HL-60 (cell line): ENCODE results near the gene CACNA1C.
A peak's percentile ranks its signal among the peaks of the same experiment; 100 is the strongest.

Experiments
- DNase-seq, 2 experiments: peaks; one replicate each; pipeline ENCODE4 v3.0.0-alpha.2; 2010 to 2020; ENCODE audit warnings: low read depth in 1 of 2, low spot score in 1 of 2
- H3K27ac ChIP-seq: fragments of 250-450 bp; sonication (Bioruptor Pico); replicated peaks from 2 replicates; pipeline ENCODE4 v1.5.1; 2020; ENCODE audit warnings: mild to moderate bottlenecking, moderate library complexity
- H3K27me3 ChIP-seq: fragments of 250-450 bp; sonication (Bioruptor Pico); 2 replicates; pipeline ENCODE4 v1.5.1; 2021; ENCODE audit warnings: mild to moderate bottlenecking, moderate library complexity; ENCODE audit not compliant: insufficient read depth, poor library complexity, severe bottlenecking
- H3K4me3 ChIP-seq: replicated peaks from 2 replicates; pipeline ENCODE4 v1.5.1; 2011; ENCODE audit warnings: mild to moderate bottlenecking, control low read depth, low read length; ENCODE audit not compliant: insufficient read depth
- CTCF ChIP-seq: IDR thresholded peaks from one replicate; pipeline ENCODE4 v1.5.1; 2011; ENCODE audit warnings: low read length, control low read depth, inconsistent platforms; ENCODE audit not compliant: insufficient read depth
- GABPA ChIP-seq: IDR thresholded peaks from 2 replicates; pipeline ENCODE4 v1.6.1; 2012; ENCODE audit warnings: low read depth
- POLR2AphosphoS5 ChIP-seq: IDR thresholded peaks from 2 replicates; pipeline ENCODE4 v1.6.1; 2012; ENCODE audit warnings: low read depth
- REST ChIP-seq: IDR thresholded peaks from 2 replicates; pipeline ENCODE4 v1.6.1; 2012; ENCODE audit warnings: low read depth; ENCODE audit not compliant: insufficient replicate concordance
- SPI1 ChIP-seq: IDR thresholded peaks from 2 replicates; pipeline ENCODE4 v1.6.1; 2012; ENCODE audit warnings: low read depth, mild to moderate bottlenecking, borderline replicate concordance

CACNA1C gene

DNA sequence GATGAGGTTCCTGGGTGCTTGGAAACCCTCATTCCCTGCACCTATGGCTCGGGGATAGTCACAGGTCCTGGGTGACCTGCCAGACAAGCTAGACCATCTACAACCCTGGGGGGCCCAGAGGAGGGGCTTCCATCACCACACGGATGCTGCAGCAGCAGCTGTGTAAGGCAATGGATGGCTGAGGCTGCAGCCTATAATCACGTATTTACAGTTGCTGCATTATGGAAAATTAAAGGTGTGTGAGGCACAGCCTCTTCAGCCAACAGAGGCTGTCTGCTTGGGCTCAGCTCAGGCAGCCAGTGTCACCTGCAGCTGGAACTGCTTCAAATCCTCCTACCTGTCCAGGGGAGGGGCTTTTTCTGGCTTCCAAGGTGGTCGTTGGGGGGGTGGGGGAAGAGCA lies 268.1 kb downstream of the CACNA1C start:
- no peak overlapping the region for H3K4me3 ChIP-seq
- TF ChIP-seq CTCF (no peak), SPI1 (no peak), REST (no peak), GABPA (no peak), POLR2AphosphoS5 (no peak)
- no peak overlapping the region for H3K27ac ChIP-seq
- no peak for DNase-seq
- H3K27me3 ChIP-seq, result no peaks in the 10 kb centered on the region

- no peak for DNase-seq
- no peak overlapping the region for H3K4me3 ChIP-seq
- TF ChIP-seq CTCF, result no peak
- TF ChIP-seq GABPA, result no peak
- no peak for TF ChIP-seq SPI1
- TF ChIP-seq POLR2AphosphoS5, result no peak
- TF ChIP-seq REST, result no peak
These were observed 269.9 kb downstream of the CACNA1C start for GRCh38 chr12:2322554-2323120.

DNA sequence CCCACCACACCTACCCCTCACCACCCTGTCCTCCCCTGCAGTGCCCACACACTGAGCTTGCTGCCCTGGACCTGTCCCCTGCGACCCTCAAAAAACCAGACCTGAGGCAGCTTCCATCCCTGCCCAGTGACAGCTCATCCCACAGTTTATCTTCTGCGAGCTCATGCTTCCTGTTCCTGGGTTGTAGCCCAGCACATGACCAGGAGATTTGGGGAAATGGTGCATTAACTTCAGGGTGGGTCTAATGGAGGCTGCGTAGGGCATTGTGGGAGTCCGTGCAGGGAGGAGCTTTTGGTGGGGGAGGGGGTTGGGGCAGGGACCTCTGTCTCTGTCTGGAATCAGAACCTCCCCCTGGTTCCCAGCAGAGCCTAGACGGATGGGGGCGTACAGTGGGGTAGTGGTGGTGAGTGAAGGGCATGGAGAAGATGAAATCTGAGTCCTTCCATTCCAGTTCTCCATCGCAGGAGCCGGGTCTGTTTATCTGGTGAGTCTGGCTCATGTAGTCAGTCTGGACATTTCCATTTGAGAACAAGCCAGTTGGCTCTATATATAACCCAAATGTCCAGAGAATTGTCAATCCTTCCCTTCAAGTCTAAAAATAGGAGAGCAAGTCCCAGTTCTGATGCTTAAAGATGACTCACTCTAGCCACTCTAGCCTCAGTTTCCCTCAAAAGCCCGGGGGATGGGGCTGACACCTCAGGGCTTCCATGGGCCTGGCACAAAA lies 270.9 kb downstream of the CACNA1C start:
- Histone ChIP-seq H3K27me3 (no peaks in the 10 kb centered on the region), H3K4me3 (no peak overlapping the region), H3K27ac (peak overlapping the region; percentile 33; the same call in 1 of the 2 replicates)
- no peak for DNase-seq
- TF ChIP-seq SPI1 (no peak), REST (no peak), POLR2AphosphoS5 (no peak), CTCF (no peak), GABPA (no peak)

More at GRCh38 chr12:2322554-2323120, 269.9 kb downstream of the CACNA1C start:
- H3K27ac ChIP-seq, result peak overlapping the region; percentile 33
- no peaks in the 10 kb centered on the region for H3K27me3 ChIP-seq
